NCI-H526 treated with DMSO at 0.1 percent for 48 hours (cell line): Measurements from ENCODE around the gene NES.

Experiments
- DNase-seq: peaks from one replicate; lab custom pipeline; 2025; lab: John Stamatoyannopoulos, UW

The NES gene

DNA sequence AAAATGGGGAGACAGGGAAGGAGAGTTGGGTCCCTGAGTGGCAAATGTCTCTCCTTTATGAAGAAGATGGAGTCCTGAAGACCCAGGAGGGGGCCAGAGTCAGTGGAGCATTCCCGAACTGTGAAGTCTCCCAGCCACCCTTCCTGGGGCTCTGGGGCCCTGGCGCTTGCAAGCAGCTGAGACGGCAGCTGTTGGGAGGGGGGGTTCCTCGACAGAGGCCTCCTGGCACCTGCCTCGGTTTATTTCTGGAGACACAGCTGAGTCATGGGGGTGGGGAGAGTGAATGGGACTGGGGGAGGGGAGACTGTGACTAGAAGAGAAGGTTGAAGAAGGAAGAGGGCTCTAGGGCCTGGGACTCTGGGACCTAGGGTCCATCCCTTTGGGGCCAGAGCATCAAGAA, 14.0 kb downstream of the NES start:
- DNase-seq = no peak

- no peak for DNase-seq
Measured at GRCh38 chr1:156662800-156663055, 14.5 kb downstream of the NES start.

DNA sequence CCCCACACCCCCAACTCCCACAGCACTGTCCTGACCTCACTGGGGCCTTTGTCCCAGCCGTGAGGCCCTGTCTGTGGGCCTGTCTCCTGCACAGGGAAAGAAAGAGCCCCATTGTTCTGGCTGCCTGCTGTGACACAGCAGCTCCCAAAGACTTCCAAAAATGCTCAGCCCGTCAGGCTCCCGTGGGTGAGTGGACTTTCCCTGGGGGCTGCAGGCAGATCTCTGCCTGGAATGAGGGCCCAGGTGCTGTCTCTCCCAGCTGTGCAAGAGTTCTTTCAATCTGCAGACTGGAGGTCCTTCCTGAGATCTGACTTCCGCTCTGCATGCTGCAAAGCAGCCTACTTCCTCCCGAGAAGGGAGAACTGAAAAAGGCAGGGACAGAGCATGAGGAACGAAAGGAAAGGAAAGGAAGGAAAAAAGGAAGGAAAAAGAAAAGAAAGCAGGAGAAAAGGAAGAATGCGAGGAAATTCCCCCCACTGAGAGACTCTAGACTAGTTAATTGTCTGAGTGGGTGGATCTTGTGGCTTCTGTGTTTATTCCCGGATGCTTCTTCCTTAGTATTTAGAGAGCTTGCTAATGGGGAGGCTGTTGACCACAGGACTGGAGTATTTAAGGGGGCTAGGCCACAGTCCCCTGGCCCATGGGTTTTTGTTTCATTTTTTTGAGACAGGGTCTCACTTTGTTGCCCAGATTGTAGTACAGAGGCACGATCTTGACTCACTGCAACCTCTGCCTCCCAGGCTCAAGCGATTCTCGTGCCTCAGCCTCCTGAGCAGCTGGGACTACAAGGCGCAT, 15.0 kb downstream of the NES start:
- DNase-seq = no peak

DNA sequence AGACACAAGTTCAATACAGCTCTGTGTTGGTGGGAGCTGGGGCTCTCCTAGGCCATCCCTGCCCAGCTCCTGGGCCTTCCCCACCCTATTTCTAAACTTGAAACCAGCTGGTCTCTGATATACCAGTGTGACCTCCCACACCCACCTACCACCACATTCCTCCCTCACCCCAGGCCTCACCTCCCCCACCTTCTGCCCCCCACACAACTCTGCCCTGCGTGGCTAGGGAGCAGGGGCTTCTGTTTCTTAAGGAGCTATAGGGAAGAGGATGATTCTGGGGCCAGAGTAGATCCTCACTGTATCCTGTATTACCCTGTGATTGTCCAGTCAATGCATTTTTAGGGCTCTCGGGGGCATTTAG, 16.5 kb downstream of the NES start:
- DNase-seq = no peak

DNA sequence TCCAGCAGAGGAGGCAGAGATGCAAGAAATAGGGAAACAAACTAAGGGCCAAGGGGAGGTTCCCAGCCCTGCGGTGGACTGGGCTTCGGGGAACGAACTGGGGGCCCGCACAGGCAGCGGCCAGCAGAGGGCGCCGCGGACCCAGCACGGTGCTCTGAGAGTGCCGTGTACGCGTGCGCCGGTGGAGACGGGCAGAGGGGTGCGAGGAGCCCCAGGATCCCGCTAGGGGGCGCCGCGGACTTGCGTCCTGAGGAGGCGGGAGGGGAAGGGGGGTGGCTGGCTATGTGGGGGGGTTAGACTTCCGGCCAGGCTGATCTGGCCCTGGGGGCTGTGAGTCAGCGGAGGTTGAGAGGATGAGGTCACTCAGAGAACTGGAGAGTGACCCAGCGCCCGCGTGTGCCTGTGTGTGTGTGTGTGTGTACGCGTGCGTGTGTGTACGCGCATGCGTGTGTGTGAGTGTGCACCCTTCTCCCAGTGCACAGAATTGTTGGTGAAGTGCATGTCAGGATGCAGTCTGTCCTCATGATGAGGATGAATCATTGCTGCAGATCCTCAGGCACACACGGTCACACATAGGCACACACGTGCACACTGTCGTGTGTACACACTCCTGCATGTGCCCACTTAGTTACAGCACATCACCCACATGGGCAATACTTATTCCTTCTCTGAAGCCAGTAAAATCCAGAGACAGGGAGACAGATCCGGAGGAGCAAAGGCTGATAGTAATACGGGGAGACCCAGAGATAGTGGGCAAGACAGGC, 17.0 kb downstream of the NES start:
- DNase-seq = peak; percentile 91

GRCh38 chr1:156659661-156659987, 17.6 kb downstream of the NES start:
- no peak for DNase-seq

GRCh38 chr1:156658945-156659574, 18.1 kb downstream of the NES start:
- no peak for DNase-seq

- DNase-seq = no peak
Measured at GRCh38 chr1:156658496-156658895, 18.7 kb downstream of the NES start.

DNA sequence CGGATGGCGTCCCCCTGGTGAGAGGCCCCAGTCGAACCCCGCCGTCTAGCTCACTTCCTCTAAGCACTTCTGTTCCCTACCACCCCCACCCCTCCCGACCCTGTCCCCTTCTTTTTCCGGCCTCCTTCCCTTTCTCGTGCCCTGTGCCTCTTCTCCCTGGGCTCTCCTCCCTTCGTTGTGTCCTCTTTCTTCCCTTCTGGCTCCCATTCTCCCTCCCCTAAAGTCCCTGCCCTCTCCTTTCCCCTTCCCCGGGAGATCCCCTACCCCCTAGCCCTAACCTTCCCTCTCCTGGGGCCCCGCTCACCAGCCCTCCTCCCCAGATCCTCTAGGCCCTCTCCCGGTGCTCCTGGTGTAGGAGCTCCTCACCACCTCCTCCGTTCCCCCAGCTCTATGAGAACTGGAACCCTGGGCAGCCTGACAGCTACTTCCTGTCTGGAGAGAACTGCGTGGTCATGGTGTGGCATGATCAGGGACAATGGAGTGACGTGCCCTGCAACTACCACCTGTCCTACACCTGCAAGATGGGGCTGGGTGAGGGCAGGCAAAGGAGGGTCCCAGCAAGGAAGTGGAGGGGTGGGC, 19.4 kb downstream of the NES start:
- DNase-seq = no peak

GRCh38 chr1:156656806-156657740, 20.1 kb downstream of the NES start:
- peak; percentile 72 for DNase-seq

GRCh38 chr1:156655904-156656516, 21.2 kb downstream of the NES start:
- no peak for DNase-seq

GRCh38 chr1:156655151-156655903, 21.9 kb downstream of the NES start:
- no peak for DNase-seq

DNA sequence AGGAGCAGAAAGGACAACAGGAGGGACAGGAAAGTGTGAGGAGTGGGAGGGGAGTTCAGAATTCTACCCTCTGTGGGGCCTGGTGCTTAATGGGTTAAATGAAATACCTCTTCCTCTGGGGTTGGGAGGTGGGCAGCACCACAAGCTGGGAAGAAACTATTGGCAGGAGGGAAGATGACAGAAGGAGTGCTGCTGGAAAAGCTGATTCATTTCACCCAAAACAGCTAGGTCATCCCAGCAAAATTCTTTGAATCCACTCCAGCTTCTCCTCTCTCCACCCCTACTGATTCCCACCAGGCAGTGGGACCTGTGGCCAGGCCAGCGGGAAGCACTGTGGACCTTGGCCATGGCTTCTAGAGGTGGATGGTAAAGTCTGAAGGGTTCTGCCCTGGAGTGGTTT, 22.5 kb downstream of the NES start:
- DNase-seq = no peak

- no peak for DNase-seq
Measured at GRCh38 chr1:156652992-156653355, 24.2 kb downstream of the NES start.

DNA sequence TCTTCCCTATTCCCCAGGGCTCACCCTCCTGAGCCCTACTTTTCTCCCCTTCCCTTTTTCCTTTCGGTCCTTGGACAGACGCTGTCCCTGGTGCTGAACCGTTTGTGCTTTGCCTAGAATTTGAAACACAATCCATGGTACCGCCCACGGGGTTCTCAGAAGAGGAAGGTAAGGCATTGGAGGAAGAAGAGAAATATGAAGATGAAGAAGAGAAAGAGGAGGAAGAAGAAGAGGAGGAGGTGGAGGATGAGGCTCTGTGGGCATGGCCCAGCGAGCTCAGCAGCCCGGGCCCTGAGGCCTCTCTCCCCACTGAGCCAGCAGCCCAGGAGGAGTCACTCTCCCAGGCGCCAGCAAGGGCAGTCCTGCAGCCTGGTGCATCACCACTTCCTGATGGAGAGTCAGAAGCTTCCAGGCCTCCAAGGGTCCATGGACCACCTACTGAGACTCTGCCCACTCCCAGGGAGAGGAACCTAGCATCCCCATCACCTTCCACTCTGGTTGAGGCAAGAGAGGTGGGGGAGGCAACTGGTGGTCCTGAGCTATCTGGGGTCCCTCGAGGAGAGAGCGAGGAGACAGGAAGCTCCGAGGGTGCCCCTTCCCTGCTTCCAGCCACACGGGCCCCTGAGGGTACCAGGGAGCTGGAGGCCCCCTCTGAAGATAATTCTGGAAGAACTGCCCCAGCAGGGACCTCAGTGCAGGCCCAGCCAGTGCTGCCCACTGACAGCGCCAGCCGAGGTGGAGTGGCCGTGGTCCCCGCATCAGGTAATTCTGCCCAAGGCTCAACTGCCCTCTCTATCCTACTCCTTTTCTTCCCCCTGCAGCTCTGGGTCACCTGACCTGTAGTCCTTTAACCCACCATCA, 24.8 kb downstream of the NES start:
- no peak for DNase-seq

DNA sequence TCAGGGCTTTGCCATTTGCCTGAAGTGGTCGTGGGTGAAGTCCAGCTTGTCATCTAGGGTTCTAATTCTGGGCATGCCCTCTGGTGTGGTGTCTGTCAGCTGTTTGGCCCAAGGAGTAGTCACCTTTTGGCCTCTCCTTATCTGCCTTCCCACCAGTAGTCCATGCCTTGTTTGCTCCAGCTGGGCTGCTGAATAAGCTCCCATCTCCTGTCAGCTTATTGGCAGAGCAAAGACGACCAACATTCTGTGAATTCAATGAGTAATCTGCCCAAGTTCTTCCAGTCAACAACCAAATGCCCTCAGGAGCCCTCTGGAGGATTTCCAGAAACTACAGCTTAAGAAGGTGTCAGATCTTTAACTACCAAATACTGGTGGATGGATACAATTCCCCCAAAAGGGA, 28.3 kb downstream of the NES start:
- no peak for DNase-seq

DNA sequence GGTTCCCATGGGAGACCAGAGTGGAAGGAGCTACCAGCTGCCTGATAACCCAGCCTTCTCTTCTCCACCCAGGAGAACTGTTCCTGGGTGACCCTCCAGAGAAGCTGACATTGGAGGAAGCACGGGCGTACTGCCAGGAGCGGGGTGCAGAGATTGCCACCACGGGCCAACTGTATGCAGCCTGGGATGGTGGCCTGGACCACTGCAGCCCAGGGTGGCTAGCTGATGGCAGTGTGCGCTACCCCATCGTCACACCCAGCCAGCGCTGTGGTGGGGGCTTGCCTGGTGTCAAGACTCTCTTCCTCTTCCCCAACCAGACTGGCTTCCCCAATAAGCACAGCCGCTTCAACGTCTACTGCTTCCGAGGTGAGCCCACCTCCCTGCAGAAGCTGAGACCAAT, 28.7 kb downstream of the NES start:
- DNase-seq = no peak

GRCh38 chr1:156647351-156647750, 29.9 kb downstream of the NES start:
- DNase-seq = no peak

- no peak for DNase-seq
Measured at GRCh38 chr1:156646738-156647211, 30.4 kb downstream of the NES start.

DNA sequence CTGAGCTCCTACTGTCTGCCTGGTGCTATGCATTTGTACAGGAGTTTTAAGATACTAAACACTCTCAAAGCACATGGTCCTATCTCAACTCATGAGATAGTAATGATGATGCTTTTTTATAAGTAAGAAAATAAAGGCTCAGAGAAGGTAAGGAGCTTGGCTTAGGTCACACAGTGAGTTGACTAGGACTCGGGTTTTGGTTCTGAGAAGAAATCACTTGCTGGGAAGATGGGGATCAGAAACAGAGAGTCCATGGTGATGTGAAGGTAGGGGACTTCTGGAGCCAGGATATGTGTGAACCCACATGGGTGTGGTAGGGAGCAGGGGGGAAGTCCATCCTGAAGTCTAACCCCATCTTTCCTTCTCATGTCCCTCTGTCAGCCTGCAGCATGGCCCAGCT, 31.5 kb downstream of the NES start:
- no peak for DNase-seq
